ENCODE data around the gene KRTAP10-3. TPM values are rescaled to one million over a fixed set of nuclear protein-coding genes. Genes with fewer than 3 reads are reported as not detected.

The KRTAP10-3 gene
- total and polyA plus RNA-seq, 2 of the 13 experiments (the other 11 are each of a cell fraction or from before 2014, with no cell fraction given), result not detected

DNA sequence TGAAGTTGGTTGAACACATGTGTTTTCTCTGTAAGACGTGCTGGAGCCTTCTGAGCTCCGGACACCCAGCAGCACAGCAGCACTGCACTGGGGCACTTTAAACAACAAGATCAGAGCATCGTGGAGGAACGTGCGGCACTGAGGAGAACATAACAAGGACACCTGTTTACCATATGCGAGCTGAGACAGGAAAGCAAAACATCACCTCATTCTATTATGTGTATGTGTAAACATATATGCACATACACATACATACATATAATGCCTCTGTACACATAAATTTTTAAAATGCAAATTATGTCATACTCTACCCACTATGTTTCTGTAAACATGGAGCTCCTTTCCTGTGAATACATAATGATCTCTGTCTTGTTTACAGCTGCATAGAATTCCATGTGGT is 36.9 kb upstream of the KRTAP10-3 start:
- POLR2A ChIA-PET, result no interaction called here
- intact Hi-C loops (cut with micrococcal nuclease; ENCODE audit: unreplicated experiment) (no loop called here), in situ Hi-C loops (cut with HindIII; ENCODE audit: extremely low pct_ligation_motif_present, low pct_unique_long_range_greater_than_20kb) (no loop called here)
- Histone ChIP-seq H3K4me1 (ENCODE audit: insufficient read depth, low read length) (peaks cover 43% of the 10 kb centered on the region), H3K4me2 (ENCODE audit: low read depth, low read length) (no peak overlapping the region), H3K9me3 (ENCODE audit: low read length) (no peaks in the 10 kb centered on the region), H2AFZ (ENCODE audit: low read length) (no peak overlapping the region), H3K9ac (ENCODE audit: insufficient read depth, low read depth, low read length) (no peak overlapping the region), H3K27ac (ENCODE audit: extremely low read length, insufficient read depth, low read length) (no peak overlapping the region), H3K27me3 (ENCODE audit: control insufficient read depth in 1 of 2, insufficient read depth in 2 of 2, low read length in 2 of 2) (peaks cover 0 to 1% of the 10 kb centered on the region in 2 experiments; a peak in 1 of 5 replicates), H3K4me3 (replicated peaks in 1 of 3; ENCODE audit: insufficient read depth in 1 of 3, low read depth in 2 of 3, low read length in 3 of 3) (no peak overlapping the region), H4K20me1 (ENCODE audit: insufficient read depth, low read length) (no peaks in the 10 kb centered on the region), H3K36me3 (replicated peaks in 1 of 2; ENCODE audit: control insufficient read depth in 1 of 2, insufficient read depth in 2 of 2, low read length in 2 of 2) (no peaks in the 10 kb centered on the region), H3K79me2 (ENCODE audit: insufficient read depth, low read length) (no peaks in the 10 kb centered on the region)
- 93% methylated on average over 6 of the region's 6 CpGs for WGBS (ENCODE audit: low lambda C conversion rate)
- ATAC-seq (no peak), FAIRE-seq (no peak), DNase-seq (ENCODE audit: low spot score) (no peak)
- TF ChIP-seq TFAP4 (IDR thresholded peaks at IDR 0.05; ENCODE audit: borderline replicate concordance, low read depth) (no peak), MTA1 (CRISPR knock-in tag; IDR thresholded peaks at IDR 0.05; ENCODE audit: borderline replicate concordance) (no peak), SAFB2 (CRISPR knock-in tag; IDR thresholded peaks at IDR 0.05; ENCODE audit: borderline replicate concordance, low read depth) (no peak), ZNF713 (CRISPR knock-in tag; IDR thresholded peaks at IDR 0.05) (no peak), SRSF4 (IDR thresholded peaks at IDR 0.05; ENCODE audit: low read depth, low read length, poor library complexity, severe bottlenecking) (no peak), GATA4 (IDR thresholded peaks at IDR 0.05; ENCODE audit: borderline replicate concordance, low read depth) (no peak), ZNF383 (CRISPR knock-in tag; IDR thresholded peaks at IDR 0.05; ENCODE audit: borderline replicate concordance) (no peak), ZNF496 (CRISPR knock-in tag; IDR thresholded peaks at IDR 0.05; ENCODE audit: insufficient replicate concordance) (no peak), KAT7 (CRISPR knock-in tag; IDR thresholded peaks at IDR 0.05; ENCODE audit: borderline replicate concordance) (no peak), ZNF609 (CRISPR knock-in tag; IDR thresholded peaks at IDR 0.05; ENCODE audit: borderline replicate concordance) (no peak), SUZ12 (IDR thresholded peaks at IDR 0.05; ENCODE audit: low read depth, low read length) (no peak), MXI1 (IDR thresholded peaks at IDR 0.05; ENCODE audit: borderline replicate concordance, low read depth, low read length) (no peak), ZNF331 (CRISPR knock-in tag; IDR thresholded peaks at IDR 0.05) (no peak), ZNF468 (CRISPR knock-in tag; IDR thresholded peaks at IDR 0.05) (no peak), RCOR2 (CRISPR knock-in tag; IDR thresholded peaks at IDR 0.05) (no peak), RFX5 (IDR thresholded peaks at IDR 0.05; ENCODE audit: low read depth, low read length) (no peak), BRCA1 (CRISPR knock-in tag; IDR thresholded peaks at IDR 0.05) (no peak)
- CTCF ChIA-PET (ENCODE audit: low intra/inter-chr PET ratio, low total read pairs), result no interaction called here
- no TSS peak for BruUV-seq (replicated peaks)
